Measurements from ENCODE around the gene NAGK.
"Not testable (repeated sequence)": the region's sequence is repeated elsewhere in the genome, so short reads cannot be mapped to it uniquely, and the experiment has no call there.

Gene NAGK

DNA sequence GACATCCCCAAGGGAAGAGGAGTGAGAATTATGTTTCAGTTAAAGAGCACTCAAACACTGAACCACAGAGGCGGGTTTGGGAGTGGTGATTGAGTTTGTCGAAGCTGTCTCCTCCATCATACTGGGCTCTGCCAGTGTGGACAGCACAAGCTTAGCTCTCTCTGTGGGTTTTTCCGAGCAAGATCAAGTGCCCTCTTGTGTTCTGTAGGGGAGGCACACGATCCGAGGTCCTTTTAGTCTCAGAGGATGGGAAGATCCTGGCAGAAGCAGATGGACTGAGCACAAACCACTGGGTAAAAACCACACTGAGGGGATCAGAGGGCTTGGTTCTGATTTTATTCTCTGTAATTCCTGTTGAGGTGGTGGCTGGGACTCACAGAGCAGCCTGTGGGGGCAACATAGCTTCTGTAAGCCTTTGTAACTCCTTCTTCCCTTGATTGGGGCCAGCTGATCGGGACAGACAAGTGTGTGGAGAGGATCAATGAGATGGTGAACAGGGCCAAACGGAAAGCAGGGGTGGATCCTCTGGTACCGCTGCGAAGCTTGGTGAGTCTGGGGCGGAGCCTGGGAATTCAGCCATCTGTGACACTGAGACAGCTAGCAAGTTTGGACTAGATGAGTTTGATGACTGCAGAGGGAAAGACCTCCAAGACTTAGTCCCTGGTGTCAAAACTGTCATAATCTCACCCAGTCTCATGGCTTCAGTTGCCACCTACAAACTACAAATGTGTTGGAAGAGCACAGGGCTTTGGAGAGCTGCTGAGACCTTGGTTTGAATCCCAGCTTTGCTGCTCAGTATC, 2.0 kb downstream of the NAGK start:
- peak; percentile 65 for DNase-seq

DNA sequence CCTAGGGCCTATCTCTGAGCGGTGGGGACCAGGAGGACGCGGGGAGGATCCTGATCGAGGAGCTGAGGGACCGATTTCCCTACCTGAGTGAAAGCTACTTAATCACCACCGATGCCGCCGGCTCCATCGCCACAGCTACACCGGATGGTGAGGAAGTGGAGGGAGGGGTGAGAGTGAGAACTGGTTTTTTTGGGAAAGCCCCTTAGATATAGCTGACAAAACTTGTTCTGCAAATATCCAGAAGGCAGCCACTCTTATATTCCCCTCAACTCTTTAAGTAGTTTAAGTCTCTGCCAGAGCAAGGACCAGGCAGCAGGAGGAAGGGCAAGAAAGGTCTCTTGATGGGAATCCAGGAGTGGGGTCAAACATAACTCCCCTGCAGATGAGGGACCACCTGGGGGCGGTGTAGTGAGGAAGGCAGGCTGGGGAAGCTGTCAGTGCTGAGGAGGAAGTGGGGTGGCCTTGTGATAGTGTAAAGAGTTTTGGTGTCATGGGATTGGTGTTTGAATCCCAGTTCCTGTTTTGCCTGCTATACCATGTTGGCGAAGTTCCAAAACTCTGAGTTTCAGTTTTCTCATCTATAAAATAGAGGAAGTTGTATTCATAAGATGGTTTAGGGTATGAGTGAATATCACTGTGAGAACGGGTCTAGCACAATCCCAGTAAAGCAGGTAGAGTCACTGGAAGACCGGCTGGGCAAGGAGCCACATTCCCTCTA, 3.4 kb downstream of the NAGK start:
- no peak for DNase-seq

DNA sequence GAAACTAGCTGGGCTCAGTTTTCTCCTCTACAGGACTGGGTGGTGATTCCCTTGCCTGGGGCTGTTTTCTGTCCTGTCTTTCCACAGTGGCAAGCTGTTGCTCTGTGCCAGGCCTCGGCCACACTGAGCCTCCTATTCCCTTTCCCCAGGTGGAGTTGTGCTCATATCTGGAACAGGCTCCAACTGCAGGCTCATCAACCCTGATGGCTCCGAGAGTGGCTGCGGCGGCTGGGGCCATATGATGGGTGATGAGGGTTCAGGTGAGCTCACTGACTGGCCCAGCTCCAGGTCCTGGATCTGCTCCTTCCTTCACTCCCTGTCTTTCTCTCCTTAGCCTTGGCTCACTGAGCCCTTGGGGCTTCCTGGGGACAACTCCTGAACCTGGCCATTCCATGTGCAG, 4.0 kb downstream of the NAGK start:
- no peak for DNase-seq

DNA sequence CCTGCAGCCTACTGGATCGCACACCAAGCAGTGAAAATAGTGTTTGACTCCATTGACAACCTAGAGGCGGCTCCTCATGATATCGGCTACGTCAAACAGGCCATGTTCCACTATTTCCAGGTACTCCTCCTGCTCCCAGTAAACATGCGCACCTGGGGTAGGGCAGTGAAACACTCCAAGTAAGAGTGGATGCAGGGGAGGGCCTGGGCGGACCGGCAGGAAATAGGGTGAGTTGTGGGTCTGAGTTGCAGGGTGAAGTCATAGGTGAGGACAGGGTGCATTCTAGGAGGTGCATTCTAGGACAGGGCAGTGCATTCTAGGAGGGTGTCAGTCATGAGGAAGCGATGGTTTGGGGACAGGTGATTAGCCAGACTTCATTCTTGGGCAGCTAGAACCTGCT, 5.0 kb downstream of the NAGK start:
- no peak for DNase-seq

DNA sequence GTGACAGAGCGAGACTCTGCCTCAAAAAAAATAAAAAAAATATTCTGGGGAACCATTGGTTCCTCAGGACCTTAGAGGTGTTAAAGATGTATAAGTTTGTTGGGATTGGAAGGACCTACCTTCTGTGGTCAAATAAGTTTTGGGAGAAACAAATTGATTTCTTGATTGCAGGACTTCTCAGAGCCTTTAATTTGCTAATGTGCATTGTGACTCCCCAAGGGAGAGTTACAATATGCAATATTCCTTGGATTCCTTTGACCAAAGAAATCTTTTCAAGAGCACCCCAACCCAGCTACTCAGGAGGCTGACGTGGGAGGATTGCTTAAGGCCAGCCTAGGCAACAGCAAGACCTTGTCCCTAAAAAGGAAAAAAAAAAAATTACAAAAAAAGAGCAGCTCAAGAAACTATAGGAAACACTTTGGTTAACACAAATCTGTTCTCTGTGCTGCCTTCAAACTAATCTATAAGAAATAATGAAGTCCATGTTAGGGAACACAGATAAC, 6.5 kb downstream of the NAGK start:
- no peak for DNase-seq

DNA sequence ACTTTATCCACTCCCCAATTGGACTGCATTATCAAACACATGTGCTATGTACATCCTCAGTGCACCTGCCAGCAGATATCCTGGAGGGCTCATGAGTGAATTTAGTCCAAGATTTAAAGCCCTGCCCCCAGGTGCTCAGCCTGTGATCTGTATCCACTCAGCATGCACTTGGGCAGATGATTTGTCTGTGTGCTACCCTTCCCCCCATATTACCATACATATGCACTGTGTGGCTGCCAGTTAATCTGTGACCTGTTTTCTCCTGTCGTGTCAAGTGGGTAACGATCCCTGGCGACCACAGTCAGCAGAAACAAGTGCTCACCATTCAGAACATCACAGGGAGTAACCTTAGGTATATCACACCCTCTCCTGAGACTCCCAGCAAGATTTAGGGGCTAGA, 10.2 kb downstream of the NAGK start:
- DNase-seq: peak; percentile 61

DNA sequence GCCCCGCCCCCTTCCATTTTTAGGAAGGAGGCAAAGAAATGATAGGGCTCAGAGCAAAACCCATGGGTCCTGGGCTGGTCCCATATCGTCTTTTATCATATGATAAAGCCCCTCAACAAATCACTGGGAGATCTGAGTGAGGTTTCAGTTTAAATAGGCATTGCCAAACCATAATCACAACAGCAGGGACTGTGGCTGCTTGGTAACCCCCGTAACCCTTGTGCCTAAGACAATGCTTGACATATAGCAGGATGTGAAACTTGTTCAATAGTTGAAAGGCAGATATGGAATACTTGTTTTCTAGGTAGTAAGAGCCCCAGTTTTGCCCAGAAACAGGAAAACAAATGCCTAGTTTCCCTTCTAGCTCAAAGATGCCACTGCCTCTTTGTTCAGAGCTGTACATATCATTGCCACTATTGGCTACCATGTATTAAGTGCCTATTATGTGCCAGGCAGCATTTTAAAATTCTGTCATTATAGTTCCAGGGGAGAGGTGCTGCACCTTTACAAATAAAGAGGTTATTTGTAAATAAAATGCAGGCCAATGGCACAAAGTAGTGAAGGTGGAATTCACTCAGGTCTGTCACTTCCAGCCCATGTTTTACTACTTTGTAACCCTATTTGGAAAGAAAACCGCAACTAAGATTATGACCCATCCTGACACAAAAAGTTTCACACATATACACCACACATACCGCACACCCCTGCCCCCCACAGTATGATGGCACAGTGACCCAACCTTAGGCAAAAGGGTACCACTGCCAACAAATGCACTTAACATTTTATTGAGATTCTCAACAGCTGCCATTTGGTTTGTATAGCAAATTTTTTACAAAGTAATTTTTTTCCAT, 14.2 kb downstream of the NAGK start:
- no peak for DNase-seq

DNA sequence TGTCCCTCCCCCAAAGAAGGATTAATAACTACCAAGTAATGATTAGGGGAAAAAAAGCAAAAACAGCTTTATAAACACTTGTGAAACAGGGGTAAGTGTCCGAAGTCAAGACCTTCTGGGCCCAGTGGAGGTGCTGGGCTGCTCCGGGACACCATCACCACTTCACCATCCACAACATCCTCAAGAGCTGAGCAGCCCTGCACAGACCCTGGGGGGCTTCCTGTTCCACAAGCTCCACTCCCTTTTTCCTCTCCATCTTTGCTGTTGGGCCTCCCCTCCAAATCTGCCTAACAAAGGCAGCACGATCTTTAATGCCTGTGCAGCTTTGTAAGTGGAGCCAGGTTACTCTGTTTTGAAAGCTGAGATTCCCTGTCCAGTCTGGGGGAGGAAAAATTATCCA, 14.8 kb downstream of the NAGK start:
- DNase-seq: not testable (repeated sequence)

DNA sequence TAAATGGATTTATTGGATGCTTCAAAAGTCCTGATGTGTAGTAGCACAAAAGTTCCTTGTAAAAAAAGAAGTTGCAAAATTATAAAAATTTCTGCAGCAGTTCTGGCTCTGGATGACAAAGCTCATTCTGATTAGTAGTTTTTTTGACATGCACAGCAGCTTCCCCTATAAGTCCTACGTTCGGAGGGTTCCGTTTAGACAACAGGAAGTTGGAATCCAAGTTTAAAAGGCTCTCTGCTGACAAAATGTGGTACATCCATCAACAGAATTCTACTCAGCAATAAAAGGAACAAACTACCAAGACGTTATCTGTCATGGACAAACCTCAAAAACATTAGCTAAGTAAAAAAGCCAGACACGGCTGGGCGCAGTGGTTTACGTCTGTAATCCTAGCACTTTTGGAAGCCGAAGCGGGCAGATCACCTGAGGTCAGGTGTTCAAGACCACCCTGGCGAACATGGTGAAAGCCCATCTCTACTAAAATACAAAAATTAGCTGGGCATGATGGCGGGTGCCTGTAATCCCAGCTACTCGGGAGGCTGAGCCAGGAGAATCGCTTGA, 15.4 kb downstream of the NAGK start:
- not testable (repeated sequence) for DNase-seq

DNA sequence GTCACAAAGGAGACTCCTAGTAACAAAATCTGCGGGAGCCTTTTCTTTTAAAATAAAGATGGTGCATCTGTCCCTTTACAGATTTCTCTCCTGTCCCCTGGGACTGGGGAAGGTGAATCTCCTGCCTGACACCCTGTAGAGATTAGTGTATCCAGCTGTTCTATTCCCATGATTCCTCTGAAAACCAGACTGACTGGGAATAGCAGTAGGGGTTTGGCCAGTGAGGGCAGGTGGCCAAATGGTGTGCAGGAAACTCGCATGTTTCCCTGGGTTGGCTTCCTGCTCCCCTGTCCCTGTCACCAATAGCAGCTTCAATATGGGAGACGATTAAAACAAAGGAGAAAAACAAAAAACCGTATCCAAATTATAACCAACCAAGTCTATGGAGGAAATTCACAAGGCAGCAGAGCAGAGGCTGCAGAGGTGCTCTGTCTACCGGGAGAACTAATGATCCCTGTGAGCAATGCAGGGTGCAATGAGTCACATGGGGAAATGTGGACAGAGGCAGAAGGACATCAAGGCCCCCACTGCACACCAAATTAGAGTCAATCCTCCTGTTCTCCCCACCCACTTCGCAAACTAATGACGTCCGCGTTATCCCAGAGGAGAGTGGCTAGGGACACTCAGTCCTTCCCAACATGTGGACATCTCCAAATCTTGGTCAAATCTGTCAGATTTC, 17.0 kb downstream of the NAGK start:
- DNase-seq: peak; percentile 50

DNA sequence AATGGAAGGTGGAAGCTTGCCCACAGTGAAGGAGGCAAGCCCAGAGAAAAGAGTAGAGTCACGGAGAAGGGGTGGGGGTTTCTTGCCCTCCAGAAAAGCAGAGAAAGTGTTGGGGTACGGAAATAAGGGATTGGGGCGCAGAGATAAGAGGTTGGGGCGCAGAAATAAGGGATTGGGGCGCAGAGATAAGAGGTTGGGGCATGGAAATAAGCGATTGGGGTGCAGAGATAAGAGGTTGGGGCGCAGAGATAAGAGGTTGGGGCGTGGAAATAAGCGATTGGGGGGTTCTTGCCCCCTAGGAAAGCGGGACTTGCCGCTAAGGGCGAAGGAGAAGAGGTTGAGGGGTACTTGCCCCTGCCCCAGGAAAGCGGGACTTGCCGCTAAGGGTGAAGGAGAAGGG, 21.0 kb downstream of the NAGK start:
- not testable (repeated sequence) for DNase-seq

DNA sequence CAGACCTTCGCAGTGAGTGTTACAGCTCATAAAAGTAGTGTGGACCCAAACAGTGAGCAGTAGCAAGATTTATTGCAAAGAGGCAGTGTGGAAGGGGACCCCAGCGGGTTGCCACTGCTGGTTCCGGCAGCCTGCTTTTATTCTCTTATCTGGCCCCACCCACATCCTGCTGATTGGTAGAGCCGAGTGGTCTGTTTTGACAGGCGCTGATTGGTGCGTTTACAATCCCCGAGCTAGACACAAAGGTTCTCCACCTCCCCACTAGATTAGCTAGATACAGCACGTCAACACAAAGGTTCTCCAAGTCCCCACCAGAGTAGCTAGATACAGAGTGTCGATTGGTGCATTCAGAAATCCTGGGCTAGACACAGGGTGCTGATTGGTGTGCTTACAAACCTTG, 23.4 kb downstream of the NAGK start:
- not testable (repeated sequence) for DNase-seq

DNA sequence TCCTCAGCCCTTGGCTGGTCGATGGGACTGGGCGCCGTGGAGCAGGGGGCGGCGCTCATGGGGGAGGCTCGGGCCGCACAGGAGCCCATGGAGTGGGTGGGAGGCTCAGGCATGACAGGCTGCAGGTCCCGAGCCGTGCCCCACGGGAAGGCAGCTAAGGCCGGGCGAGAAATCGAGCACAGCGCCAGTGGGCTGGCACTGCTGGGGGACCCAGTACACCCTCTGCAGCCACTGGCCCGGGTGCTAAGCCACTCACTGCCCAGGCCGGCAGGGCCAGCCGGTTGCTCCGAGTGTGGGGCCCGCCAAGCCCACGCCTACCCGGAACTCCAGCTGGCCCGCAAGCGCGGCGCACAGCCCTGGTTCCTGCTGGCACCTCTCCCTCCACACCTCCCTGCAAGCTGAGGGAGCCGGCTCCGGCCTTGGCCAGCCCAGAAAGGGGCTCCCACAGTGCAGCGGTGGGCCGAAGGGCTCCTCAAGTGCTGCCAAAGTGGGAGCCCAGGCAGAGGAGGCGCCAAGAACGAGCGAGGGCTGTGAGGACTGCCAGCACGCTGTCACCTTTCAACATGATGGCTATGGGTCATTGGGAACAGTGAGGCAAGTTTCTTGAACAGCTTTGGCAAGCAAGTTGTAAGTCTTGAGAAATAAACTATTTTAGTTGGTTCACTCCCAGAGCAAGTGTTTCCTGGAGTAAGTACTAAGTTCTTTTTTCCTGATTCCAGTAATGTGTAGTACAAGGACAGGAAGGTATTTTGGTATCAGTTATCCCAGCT, 24.2 kb downstream of the NAGK start:
- DNase-seq: not testable (repeated sequence)

DNA sequence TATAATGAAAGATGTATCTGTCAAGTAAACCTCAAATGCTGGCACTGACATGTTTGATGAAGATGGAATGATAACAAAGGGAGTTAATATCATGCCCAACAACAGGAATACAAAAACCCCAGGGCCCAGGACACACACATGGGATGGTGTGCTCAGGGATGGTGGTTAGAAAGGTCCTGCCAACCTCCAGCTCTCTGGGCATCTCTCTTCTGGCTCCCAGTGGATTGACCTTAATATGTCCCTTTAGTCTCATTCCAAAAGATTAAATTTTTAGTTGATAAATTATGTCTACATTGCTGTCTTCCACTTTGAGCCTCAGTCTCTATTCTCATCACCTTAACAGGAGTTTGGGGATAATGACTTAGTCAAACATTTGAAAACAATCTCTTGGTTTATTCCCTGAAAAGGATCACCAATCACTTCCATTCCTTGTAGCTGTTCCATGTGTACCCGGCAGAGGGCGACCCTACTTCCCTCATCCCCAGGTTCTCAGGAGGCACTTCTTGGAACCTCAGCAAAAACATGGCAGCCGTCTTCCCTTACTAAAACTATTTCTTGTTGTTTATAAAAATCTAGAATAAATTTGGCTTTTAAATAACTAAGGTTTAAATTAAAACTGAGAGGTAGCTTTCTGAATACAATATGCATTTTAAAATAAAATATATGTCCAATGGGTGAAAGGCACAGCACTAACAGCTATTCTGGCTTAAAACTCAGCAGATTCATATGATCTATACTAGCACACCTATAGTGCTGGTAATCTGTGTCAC, 31.9 kb downstream of the NAGK start:
- peak; percentile 77 for DNase-seq

DNA sequence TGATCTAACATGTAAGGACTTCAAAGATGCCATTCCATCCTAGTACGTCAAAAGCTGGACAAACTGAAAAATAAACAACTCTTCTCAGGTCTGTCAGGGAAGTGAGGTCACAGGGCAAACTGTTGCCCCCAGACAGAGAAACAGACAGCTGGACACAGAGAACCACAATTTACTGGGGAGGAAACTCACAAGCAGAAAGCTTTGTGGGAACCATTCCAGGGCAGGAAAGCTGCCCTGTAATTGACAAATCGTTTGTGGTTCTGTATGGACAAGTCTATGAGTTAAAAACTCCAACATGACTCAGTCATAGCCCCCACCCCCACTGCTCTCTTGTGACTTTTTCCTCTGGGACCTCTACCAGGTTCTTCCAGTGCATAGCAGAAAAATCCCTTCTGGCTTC, 33.2 kb downstream of the NAGK start:
- DNase-seq: no peak

DNA sequence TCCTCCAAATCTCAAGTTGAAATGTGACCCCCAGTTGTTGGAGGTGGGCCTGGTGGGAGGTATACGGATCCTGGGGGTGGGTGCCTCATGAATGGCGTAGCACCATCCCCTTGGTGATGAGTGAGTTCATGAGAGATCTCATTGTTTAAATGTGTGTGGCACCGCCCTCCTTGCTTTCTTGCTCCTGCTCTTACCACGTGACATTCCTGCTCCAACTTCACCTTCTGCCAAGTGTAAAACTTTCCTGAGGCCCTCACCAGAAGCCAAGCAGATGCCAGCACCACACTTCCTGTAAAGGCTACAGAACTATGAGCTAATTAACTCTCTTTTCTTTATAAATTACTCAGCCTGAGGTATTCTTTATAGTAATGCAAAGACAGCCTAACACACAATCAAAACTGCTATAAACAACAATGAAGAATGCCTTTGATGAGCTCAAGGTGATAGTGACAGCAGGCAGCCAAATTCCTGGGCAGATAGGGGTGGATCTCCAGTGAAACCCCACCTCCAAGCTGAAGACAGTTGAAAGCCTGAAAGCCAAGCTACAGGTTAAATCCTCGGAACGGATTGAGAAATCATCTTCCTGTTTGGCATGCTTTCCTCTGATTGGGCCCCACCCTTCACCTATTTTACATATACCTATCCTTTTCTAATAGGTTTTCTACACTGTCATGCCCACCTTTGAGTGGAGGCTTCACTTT, 34.7 kb downstream of the NAGK start:
- no peak for DNase-seq

DNA sequence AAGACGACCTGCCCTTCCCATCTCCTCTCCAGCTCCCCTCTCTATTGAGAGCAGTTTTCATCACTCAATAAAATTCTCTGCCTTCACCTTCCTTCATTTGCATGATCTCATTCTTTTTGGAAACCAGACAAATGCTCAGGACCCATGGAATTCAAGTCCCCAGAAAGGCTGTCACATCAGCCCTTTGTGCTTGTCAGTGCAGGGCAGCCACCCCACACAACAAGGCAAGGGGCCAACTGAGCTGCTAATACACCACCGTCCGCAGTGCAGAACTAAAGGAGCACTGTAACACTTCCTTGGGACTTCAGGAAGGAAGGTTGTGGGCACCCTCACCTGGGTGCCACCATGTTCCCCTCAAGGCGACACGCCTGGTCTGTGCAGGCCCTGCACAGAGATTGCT, 35.4 kb downstream of the NAGK start:
- DNase-seq: no peak

DNA sequence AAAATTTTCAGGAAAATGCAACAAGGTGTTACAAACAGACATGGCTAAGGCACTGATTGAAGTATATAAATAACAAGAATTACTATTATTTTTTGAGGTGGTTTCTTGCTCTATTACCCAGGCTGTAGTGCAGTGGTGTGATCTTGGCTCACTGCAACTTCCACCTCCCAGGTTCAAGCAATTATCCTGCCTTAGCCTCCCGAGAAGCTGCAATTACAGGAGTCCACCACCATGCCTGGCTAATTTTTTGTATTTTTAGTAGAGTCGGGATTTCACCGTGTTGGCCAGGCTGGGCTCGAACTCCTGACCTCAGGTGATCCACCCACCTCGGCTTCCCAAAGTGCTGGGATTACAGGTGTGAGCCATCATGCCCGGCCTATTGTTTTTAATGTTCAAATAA, 38.0 kb downstream of the NAGK start:
- DNase-seq: peak; percentile 17

DNA sequence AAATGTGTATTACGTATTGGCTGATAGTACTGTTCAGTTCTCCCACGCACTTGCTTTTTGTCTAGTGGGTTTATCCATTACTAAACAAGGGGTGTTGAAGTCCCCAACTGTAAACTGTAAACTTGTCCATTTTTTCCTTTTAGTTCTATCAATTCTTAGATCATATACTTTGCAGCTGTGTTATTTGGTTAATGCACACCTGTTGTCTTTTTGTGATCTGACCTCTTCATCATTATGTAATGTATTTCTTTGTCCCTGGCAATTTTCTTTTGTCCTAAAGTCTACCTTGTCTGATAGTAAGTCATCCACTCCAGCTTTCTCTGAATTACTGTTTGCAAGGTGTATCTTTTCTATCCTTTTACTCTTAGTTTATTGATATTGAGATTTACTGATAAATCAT, 39.6 kb downstream of the NAGK start:
- DNase-seq: no peak

DNA sequence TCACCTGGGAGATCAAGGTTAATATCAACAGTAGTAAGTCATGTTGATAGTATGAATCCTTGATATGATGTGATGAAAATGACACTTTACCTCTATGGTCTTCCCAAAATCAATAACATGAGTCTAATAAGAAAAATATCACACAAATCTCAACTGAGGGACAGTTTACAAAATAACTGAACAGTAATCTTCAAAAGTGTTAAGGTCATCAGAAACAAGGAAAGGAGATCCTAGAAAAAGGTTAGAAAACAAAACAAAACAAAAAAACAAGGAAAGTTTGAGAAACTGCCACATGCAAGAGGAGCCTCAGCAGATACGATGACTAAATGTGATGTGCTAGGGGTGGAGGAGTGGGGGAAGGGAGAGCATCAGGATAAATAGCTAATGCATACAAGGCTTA, 45.4 kb downstream of the NAGK start:
- DNase-seq: no peak

Measured in DMS53 (cell line).